OCI-LY1 (cell line): ENCODE measurements around the gene PTGIR.
A peak's percentile ranks its signal among the peaks of the same experiment; 100 is the strongest.

ENCODE experiments used
- CTCF ChIP-seq: fragments of 200-600 bp; sonication (generic), shearing (Covaris generic); IDR thresholded peaks from 2 replicates; pipeline ENCODE4 v1.5.1; 2017; ENCODE audit warnings: mild to moderate bottlenecking, antibody characterized with exemption, low read length, moderate library complexity, mixed read lengths
- EZH2 ChIP-seq: fragments of 200-600 bp; sonication (generic), shearing (Covaris generic); IDR thresholded peaks from 2 replicates; pipeline ENCODE4 v1.8.0; 2017; ENCODE audit warnings: borderline replicate concordance, mixed run types, mild to moderate bottlenecking, antibody characterized with exemption, low read length, moderate library complexity, mixed read lengths

- peak; percentile 17; the same call in 1 of the 2 replicates for TF ChIP-seq CTCF
- TF ChIP-seq EZH2: no peak
These were observed 35.7 kb upstream of the PTGIR start for GRCh38 chr19:46660551-46661019.
